ENCODE results near the gene ATF1. TPM values are rescaled to one million over a fixed set of nuclear protein-coding genes. Genes with fewer than 3 reads are reported as not detected.

Gene ATF1
- total and polyA plus RNA-seq, 2 of the 8 experiments (the other 6 are each of a cell fraction or from before 2014, with no cell fraction given), result 23.2 to 41.8 TPM

DNA sequence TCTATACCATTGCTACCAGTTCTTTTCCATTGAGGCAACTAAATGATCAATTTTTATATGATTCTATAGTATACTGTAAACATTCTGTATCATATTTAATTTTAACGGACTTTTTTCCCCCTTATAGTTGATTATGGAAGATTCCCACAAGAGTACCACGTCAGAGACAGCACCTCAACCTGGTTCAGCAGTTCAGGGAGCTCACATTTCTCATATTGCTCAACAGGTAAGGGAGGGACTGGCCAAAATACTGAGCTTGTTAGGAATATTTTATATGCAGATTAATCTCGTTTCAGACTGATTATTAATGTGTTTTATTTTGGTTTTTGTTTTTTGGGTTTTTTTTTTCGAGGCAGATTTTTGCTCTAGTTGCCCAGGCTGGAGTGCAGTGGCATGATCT lies 16.1 kb downstream of the ATF1 start:
- Histone ChIP-seq H2BK15ac (ENCODE audit: low read length) (no peak overlapping the region), H3K79me1 (ENCODE audit: low read depth, low read length) (no peaks in the 10 kb centered on the region; the same call in 1 of the 2 replicates), H3K23ac (ENCODE audit: insufficient read length) (no peak overlapping the region), H2BK5ac (ENCODE audit: low read depth, low read length) (no peak overlapping the region), H3K79me2 (ENCODE audit: control insufficient read depth in 1 of 2, insufficient read depth in 2 of 2, low read length in 2 of 2) (peaks cover 0 to 36% of the 10 kb centered on the region in 2 experiments; a peak in 2 of 4 replicates), H3K9me3 (ENCODE audit: insufficient read depth in 2 of 2, low read depth in 1 of 2, low read length in 1 of 2) (no peaks in the 10 kb centered on the region), H3K14ac (ENCODE audit: insufficient read length) (no peak overlapping the region), H3K56ac (replicated peaks; ENCODE audit: insufficient read length, low read depth, low read length) (no peak overlapping the region), H4K91ac (replicated peaks; ENCODE audit: insufficient read length, low read length) (no peak overlapping the region), H3K23me2 (ENCODE audit: low read depth, low read length) (no peaks in the 10 kb centered on the region), H2BK120ac (replicated peaks; ENCODE audit: low read depth, low read length) (no peak overlapping the region), H2AFZ (ENCODE audit: low read length) (no peak overlapping the region), H2BK12ac (ENCODE audit: low read depth, low read length) (no peak overlapping the region), H4K20me1 (replicated peaks in 1 of 2; ENCODE audit: control insufficient read depth in 1 of 2, insufficient read depth in 2 of 2, low read length in 2 of 2) (peaks cover 0 to 2% of the 10 kb centered on the region in 2 experiments), H3K36me3 (ENCODE audit: control insufficient read depth in 2 of 4, insufficient read depth in 4 of 4, low read length in 3 of 4) (peaks cover 0 to 9% (median 0%) of the 10 kb centered on the region in 4 experiments; a peak in 3 of 8 replicates), H3K9ac (replicated peaks in 1 of 4; ENCODE audit: extremely low read depth in 1 of 4, low read depth in 3 of 4, low read length in 3 of 4) (no peak overlapping the region), H4K8ac (ENCODE audit: extremely low read depth, insufficient read depth, low read length) (no peak overlapping the region), H2BK20ac (ENCODE audit: low read length) (no peak overlapping the region), H4K5ac (ENCODE audit: insufficient read length, low read depth, low read length) (no peak overlapping the region), H3K4me2 (ENCODE audit: insufficient read depth in 1 of 2, low read depth in 2 of 2, low read length in 2 of 2) (no peak overlapping the region), H3K18ac (ENCODE audit: extremely low read depth, low read length) (no peak overlapping the region), H3K4me3 (ENCODE audit: extremely low read depth in 1 of 4, insufficient read depth in 2 of 4, low read depth in 3 of 4, low read length in 4 of 4) (no peak overlapping the region), H2AK5ac (ENCODE audit: low read depth, low read length) (no peak overlapping the region), H3K27ac (ENCODE audit: low read depth, low read length) (no peak overlapping the region), H3K4ac (replicated peaks; ENCODE audit: insufficient read length, low read depth, low read length) (no peak overlapping the region), H3K4me1 (replicated peaks in 1 of 4; ENCODE audit: control insufficient read depth in 3 of 4, insufficient read depth in 4 of 4, low read length in 3 of 4) (no peaks in the 10 kb centered on the region), H3K27me3 (replicated peaks in 1 of 4; ENCODE audit: control insufficient read depth in 3 of 4, extremely low read depth in 1 of 4, insufficient read depth in 3 of 4, low read length in 3 of 4) (no peaks in the 10 kb centered on the region)
- DNase-seq (ENCODE audit: low read depth in 1 of 2, low spot score in 2 of 2), result no peak
- ChIA-PET CTCF (ENCODE audit: partially characterized antibody) (interaction anchor here (0.7 kb wide), 1 partner anchor 306 kb away, joined by 3 read pairs; no protein-coding TSS in a partner anchor), POLR2A (ENCODE audit: partially characterized antibody) (no interaction called here)
- no peak for FAIRE-seq
- 90% methylated on average over 4 of the region's 4 CpGs; no CpG with 5 or more reads in 1 of the 2 experiments for WGBS, 2 experiments (ENCODE audit: extremely low coverage in 1 of 2, insufficient coverage in 1 of 2, insufficient read length in 1 of 2, insufficient replicate concordance in 2 of 2, low coverage in 1 of 2, low lambda C conversion rate in 2 of 2, missing lambda C conversion rate in 1 of 2)
- no peak for TF ChIP-seq GTF2F1 (IDR thresholded peaks at IDR 0.05; ENCODE audit: borderline replicate concordance, low read depth, low read length)
- no peak for TF ChIP-seq EGR1 (IDR thresholded peaks at IDR 0.05; ENCODE audit: borderline replicate concordance, low read depth, low read length)
- TF ChIP-seq PHF8 (conservative IDR thresholded peaks at IDR 0.05; ENCODE audit: low read depth, low read length), result no peak
- no peak for TF ChIP-seq KDM1A (IDR thresholded peaks at IDR 0.05; ENCODE audit: borderline replicate concordance, low read length)
